Measurements from ENCODE around the gene MOBP.
"Not testable (repeated sequence)": the region's sequence is repeated elsewhere in the genome, so short reads cannot be mapped to it uniquely, and the experiment has no call there.

Gene MOBP, protein sequence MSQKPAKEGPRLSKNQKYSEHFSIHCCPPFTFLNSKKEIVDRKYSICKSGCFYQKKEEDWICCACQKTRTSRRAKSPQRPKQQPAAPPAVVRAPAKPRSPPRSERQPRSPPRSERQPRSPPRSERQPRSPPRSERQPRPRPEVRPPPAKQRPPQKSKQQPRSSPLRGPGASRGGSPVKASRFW

DNA sequence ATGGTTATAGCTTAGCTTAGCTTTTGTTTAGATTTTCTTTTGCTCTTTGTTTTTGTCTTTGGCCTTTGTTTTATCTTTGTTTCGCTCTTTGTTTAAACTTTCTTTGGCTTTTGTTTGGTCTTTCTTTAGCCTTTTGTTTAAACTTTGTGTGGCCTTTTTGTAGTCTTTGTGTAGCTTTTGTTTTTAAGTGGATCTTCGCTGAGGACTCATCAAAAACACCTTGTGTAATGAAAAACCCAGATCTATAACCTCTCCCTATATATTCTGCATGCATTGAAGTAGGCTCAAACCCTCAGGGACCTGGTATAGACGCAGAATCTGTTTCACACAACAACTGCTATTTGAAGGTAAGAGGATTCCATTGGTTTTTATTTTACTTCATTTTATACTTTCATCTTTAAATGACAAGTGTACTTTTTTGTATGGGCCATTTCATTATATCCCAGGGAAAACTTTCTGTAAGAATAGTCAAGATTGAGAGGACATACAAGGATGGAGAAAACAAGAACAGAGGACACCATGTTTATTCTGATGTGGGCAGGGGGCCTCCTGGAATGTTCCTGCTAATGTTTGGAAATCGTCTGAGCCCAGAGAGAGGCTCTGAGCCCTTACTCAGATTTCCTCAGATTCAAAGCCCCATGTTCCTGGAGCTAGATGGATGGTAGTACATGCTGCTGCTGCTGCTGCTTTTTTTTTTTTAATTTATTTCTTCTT is at the start of gene MOBP:
MOBP (plus strand) TSS at position 287 of the 714 bp plus-strand sequence. CDS start 34,390 bp downstream, outside the sequence.
- DNase-seq: no peak

DNA sequence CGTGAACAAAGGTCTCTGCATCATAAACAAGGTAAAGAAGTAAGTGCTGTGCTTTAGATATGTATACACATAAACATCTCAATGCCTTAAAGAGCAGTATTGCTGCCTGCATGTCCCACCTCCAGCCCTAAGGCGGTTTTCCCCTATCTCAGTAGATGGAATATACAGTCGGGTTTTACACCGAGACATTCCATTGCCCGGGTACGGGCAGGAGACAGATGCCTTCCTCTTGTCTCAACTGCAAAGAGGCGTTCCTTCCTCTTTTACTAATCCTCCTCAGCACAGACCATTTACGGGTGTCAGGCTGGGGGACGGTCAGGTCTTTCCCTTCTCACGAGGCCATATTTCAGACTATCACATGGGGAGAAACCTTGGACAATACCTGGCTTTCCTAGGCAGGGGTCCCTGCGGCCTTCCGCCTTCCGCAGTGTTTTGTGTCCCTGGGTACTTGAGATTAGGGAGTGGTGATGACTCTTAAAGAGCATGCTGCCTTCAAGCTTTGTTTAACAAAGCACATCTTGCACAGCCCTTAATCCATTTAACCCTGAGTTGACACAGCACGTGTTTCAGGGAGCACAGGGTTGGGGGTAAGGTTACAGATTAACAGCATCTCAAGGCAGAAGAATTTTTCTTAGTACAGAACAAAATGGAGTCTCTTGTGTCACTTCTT is 48.8 kb upstream of the MOBP start:
- DNase-seq: not testable (repeated sequence)

DNA sequence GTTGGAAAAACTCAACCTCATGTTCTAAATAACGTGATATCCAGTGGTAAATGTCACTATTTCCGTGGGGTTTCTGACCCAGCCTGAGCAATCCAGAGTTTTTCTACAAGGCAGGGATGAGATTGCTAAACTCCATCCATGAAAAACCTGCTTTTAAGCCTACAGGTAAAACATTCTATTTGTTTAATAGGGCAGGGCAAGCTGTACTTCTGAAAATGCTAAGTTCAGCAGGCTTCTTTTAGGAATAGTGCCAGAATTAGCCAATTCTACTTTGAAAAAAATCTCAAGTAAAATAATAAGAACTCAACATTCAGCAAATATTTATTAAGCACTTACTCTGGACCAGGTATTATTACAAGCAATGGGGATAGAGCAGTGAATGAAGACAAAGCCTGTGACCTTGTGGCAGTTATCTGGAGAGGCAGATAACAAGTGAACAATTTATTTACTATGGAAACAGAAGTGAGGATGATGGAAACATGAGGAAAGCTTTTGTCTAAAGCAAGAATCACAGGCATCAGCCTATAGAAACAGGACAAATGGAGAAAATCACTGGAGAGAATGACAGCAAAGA is 47.7 kb upstream of the MOBP start:
- no peak for DNase-seq

DNA sequence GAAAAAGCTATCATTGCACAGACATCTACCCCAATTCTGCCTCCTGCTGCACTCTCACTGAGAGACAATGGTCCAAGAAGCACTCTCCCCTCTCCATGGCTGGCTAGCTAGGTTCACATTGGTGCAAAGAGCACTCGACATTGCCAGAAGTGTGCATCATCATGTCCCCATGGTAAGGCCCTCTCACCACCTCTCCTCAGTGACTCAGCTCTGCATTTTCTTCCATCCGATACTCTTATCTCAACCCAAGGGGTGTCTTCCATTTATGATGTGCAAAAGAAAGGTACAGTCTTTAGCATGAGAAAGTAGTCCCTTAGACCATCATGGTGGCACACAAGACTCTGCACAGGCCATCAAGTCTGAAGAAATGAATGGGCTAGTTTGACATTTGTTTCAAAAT is 46.9 kb upstream of the MOBP start:
- DNase-seq: no peak

DNA sequence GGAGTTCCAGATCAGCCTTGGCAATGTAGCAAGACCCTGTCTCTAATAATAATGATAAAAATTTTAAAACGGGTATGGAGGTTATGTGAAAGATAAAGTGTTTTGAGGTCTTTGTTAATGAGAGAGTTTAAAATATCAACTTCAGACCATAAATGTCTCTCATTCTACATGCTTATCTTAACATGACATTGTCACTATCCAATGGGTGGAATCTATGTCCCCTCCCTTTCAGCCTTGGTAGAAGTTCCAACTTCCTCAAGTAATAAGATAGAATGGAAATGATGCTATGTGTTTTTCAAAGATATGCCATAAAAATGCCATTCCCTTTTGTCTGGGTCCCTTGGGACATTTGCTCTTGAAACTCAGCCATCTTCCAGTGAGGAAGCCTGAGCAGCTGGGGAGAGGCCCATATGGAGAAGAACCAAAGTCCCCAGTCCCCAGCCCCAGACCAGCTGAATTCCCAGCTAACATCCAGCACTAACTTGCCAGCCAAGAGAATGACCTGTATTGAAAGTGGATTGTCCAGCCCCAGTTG is 44.0 kb upstream of the MOBP start:
- DNase-seq: no peak

DNA sequence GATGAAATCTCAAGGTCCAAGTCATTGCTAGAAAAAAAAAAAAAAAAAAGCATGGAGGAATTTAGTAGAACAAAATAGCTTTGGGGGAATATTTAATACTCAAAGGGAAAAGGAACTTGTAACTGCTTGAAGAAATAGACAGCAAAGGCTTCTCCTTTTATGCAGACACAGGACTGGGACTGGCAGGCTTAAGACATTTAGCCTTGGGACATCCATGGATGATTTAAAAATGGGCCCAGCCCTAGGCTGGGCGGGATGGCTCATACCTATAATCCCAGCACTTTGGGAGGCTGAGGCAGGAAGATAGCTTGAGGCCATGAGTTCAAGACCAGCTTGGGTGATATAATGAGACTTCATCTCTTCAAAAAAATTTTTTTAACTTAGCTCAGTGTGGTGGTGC is 41.2 kb upstream of the MOBP start:
- no peak for DNase-seq

DNA sequence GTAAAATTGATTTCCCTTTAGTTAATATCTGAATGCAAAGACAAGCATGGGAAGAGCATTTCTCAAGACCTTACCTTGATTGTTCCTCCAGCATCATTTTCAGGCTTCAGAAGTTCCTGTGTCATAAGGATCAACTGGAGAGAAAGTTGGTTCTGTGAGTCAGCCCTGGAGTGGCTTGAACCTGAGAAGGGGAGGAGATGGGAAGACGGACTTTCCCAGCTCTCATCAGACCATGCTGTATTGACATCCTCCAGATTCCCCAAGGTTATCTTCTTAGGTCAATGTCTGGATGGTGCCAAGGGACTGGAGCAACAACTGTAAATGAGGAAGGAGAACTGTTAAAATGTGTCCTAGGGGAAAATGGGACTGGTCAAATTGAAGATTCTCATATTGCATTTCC is 40.0 kb upstream of the MOBP start:
- DNase-seq: no peak

DNA sequence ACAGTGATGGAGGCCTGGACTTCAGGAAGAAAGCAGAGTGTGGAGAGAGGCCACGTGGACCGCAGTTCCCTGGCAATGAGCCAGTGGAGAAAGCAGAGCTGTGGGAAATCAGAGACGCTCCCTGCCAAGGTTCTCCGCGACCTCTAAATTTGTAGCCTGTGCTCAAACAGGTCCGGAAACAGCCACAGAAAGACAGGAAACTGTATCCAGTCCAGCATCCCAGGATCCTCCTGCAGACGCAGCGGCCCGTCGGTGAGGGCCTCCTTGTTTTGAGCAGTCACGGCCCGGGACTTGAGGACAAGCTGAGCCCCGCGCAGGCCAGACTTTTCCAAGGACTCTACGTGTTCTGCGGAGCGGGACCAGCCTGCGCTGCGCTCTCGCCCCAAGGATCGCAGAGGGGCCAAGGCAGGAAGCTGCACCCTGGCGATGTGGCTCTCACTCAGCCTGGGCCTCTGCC is 38.7 kb upstream of the MOBP start:
- DNase-seq: no peak

DNA sequence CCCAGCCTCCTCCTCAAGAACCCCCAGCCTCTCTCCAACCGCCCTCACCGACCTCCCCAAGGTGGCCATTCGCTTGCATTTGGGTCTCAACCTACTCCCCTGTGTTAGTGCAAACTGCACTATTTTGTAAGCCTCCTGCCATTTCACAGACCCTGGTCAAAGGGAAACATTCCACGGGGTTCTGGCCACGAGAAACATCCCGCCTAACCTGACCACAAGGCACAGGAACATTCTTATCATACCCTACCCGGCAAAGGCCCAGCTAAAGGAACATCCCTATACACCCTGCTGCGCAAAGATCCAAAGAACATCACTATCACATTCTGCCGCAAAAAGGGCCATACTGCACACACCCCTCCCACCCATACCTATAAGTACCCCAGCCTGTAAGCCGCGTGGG is 38.0 kb upstream of the MOBP start:
- DNase-seq: no peak

DNA sequence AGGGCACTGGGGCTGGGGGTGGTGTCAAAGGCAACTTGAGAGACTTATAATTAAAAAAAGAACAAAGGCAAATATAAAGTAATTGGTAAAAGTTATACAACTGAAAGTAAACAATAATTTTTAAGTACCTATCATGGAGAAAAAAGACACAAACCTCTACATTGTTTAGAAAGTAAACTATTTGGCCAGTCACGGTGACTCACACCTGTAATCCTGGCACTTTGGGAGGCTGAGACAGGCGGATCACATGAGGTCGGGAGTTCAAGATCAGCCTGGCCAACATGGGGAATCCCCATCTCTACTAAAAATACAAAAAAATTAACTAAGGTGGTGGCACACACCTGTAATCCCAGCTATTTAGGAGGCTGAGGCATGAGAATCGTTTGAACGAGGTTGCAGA is 35.1 kb upstream of the MOBP start:
- no peak for DNase-seq

DNA sequence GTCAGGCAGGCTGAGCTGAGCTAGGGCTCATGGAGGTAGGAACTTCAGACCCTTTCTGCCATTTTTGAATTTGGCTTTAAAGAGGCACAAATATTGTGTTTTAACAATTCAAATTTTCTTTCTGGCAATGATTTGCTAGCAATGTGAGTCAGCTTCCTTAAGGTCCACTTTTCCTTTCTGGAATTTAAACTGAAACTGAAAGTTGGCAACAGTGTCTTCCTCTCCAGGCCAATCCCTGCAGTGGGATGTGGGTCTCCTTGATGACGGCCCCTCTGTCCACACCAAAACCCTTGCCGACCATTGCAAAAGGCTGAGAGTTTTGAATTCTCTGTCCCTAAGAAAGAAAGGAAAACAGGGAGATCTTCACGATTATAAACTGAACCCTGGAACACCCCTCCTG is 33.8 kb upstream of the MOBP start:
- DNase-seq: no peak

DNA sequence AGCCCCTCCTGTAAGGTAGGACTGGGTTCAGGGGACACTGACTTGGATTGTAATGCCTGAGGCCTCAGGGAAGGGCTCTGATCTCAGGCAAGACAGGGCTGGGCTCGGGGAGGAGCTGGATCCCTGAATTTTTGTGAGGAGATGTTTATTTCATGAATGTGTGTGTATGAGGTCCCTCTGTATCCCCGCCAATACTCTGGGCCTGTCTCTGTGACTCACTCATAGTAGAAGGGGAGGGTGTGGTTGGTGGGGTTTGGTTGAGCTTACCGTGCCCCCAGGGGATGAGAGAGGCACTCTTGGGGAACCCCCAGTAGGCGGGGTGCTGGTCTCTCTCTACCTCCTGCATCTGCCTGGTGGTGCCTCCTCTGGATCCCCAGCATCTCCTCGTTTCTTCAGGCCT is 32.9 kb upstream of the MOBP start:
- DNase-seq: no peak

DNA sequence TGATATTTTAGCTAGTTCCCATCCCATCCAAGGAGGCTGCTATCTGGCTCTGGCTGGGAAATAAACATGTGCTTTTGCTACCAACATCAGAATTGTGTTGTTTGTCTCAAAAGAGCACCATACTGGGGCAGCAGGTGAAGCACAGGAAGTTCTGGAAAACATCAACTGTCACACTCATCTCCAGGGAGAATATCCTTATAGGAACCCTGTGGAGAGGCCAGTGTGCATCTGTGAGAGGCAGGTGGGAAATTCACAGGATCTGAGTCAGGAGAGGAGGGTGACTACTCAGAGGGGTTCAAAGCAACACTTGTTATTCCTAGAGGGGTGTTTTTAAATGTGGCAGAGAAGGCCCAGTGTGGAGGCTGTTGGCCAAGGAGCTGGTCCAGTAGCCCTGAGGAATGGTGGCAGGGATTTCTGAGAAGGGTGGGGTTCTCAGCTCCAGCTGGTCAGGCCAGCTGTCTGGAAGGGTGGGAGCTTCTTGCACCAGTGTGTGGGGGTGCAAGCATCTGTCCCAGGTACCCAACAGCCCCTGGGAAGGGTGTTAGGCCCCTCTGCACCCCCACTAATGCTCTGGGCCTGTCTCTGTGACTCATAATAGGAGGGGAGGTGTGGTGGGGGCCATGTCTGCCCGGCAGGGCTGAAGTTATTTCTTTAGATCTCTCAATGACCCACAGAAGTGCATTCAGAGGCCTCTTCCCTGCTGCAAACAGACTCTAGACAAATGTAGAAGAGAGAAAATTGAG is 32.3 kb upstream of the MOBP start:
- DNase-seq: no peak

DNA sequence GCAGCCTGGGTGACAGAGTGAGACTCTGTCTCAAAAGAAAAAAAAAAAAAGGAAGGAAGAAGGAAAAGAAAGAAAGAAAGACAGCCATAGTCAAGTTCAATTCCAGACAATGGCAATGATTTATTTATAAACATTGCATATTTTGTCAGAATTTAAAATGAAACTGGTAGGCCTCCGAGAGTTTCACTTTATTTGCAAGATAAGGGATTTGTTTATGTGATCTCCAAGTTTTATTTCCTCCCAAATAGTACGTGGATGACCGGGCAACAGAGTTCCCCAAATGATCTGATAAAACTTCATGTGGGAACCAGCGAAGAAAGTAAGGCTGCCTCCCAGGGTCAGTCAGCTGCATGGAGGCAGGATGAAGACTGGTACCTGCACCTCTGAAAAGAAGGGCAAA is 28.6 kb upstream of the MOBP start:
- no peak for DNase-seq

DNA sequence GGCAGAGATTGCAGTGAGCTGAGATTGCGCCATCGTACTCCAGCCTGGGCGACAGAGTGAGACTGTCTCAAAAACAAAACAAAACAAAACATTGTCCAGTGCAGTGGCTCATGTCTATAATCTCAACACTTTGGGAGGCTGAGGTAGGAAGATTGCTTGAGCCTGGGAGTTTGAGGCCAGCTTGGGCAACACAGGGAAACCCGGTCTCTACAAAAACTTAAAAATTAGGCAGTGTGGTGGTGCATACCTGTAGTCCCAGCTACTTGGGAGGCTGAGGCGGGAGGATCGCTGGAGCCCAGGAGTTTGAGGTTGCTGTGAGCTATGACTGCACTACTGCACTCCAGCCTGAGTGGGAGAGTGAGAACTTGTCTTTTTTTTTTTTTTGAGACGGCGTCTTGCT is 27.2 kb upstream of the MOBP start:
- no peak for DNase-seq

DNA sequence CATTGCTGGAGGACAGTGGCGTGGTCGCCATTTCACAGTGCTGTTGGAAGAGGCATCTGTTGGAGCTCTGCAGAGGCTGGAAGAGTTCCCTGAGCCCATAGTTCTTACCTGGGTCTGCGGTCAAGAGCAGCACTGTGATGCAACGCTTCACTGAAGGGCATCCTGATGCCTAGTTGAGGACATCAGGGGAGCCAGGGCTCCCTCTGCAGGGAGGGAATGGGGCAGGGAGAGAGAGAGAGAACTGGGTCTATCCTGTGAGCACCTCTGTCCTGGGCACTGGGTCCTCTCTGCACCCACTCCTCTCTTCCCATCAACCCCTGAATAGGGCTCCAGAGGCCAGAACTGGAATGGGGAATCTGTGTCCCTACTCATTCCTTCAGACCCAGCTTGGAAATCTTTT is 23.9 kb upstream of the MOBP start:
- no peak for DNase-seq

DNA sequence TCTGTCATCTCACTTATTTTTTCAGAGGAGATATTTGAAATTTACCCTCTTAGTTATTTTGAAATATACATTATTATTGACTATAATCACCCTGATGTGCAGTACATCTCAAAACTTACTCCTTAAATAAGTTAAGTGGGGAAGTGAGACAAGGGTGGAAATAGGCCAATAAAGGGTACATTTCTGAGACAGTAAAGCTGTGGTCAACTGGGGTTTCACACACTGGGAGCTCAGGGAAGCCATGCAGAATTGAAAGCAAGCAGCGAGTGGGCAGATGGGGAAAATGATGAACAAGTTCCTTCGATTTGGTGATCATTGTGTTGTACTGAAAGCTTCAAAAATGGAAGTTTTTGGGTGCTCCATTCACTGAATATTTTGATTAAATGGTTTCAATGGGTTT is 21.6 kb upstream of the MOBP start:
- no peak for DNase-seq

DNA sequence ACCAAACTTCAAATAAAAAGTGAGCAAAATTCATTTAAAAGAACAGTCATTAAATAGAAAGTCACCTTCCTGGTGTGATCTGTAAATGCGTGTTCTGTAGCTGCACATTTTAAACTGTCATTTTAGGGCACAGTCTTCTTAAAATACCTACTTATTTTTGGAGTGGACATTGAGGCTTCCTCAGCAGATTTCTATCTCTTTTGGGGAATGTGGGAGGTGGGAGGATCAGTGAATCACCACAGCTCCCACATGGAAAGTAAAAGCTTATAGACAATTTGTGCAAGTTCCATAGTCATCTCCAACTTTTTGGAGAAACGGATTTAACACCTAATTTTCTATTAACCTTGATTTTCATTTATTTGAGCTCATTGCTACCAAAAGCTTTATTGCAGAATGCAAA is 21.0 kb upstream of the MOBP start:
- DNase-seq: no peak

DNA sequence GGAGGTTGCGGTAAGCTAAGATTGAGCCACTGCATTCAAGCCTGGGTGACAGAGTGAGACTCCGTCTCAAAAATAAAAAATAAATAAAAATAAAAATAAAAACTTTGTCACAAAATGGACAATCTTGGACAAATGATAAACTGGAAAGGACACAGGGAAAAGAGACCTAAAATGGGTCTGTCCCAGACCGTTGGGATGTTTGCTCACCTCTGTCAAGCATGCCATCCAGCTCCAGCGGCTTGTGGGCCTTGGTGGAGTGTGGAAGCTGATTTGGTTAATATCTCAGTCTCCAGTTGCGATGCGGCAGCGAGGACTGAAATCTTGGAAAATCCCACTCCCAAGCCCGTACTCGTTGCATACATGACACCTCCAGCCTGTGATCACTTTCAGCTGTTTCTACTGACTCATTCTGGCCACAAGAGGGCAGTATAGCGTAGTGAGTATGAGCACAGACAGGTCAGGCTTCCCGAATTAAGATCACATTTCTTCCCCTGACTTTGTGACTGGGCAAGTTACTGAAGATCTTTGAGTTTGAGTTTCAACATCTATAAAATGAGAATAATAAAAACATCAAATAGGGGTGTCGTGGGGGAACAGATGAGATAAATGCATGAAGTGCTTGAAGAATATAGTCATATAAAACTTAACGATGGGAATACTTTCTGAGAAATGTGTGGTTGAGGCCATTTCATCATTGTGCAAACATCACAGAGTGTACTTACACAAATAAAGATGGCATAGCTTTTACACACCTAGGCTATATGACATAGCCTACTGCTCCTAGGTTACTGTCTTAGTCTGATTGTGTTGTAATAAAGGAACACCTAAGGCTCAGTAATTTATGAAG is 19.6 kb upstream of the MOBP start:
- peak; percentile 2 for DNase-seq

DNA sequence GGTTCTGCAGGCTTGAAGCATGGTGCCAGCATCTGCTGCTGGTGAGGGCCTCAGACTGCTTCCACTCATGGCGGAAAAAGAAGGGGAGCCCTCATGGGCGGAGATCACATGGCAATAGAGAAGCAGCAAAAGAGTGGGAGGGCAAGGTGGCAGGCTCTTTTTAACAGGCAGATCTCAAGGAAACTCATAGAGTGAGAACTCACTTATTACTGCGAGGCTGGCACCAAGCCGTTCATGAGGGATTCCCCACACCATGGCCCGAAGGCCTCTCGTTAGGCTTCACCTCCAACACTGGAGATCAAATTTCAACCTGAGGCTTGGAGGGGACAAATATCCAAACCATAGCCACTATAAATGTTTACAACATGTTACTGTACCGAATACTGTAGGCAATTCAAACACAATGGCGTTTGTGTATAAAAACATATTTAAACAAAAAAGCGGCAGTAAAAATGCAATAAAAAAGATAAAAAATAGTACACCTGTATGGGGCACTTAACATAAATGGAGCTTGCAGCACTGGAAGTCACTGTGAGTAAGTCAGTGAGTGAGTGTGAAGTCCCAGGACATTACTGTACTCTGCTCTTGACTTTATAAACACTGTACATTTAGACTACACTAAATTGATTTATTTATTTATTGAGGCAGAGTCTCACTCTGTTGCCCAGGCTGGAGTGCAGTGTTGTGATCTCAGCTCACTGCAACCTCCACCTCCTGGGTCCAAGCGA is 18.8 kb upstream of the MOBP start:
- no peak for DNase-seq

DNA sequence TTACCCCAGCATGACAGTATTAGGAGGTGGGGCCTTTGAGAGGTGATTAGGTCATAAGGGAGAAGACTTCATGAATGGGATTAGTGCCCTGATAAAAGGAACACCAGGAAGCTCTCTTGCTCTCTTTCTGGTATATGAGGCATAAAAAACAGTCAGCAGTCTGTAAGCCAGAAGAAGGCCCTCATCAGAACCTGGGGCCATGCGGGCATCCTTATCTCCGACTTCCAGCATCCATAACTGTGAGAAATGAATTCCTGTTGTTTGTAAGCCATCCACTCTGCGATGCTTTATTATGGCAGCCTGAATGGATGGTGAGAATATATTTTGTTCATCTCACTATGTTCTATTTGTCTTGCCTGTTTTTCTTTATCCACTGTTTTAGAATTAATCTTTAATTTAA is 17.7 kb upstream of the MOBP start:
- DNase-seq: no peak
